Liver (tissue), 9 donors: ENCODE measurements around the gene PIR. TPM values are rescaled to one million over a fixed set of nuclear protein-coding genes. Genes with fewer than 3 reads are reported as not detected.

Experiments used
- DNase-seq: peaks from one replicate; pipeline ENCODE4 v3.0.0-alpha.2; 2017; ENCODE audit warnings: low spot score
- H3K27ac ChIP-seq, 2 donors: one replicate each; pipeline ENCODE4 v1.7.0; 2013; ENCODE audit warnings: inconsistent platforms in 2 of 2, low read length in 2 of 2, control low read depth in 1 of 2, low read depth in 1 of 2, mild to moderate bottlenecking in 1 of 2
- H3K27me3 ChIP-seq, 4 donors: one replicate each; pipeline versions ENCODE4 v1.6.1 to v1.7.0; 2013; ENCODE audit warnings: low read length in 3 of 4, inconsistent platforms in 1 of 4, mild to moderate bottlenecking in 1 of 4, moderate library complexity in 1 of 4; ENCODE audit not compliant: control insufficient read depth in 4 of 4, insufficient read depth in 4 of 4
- H3K36me3 ChIP-seq, 4 donors: one replicate each; pipeline versions ENCODE4 v1.6.1 to v1.7.0; 2013; ENCODE audit warnings: low read length in 3 of 4, mild to moderate bottlenecking in 3 of 4, low read depth in 1 of 4, moderate library complexity in 1 of 4; ENCODE audit not compliant: control insufficient read depth in 4 of 4, insufficient read depth in 3 of 4
- H3K4me1 ChIP-seq, 4 donors: one replicate each; pipeline versions ENCODE4 v1.6.1 to v1.7.0; 2013; ENCODE audit warnings: low read length in 3 of 4, mild to moderate bottlenecking in 3 of 4, moderate library complexity in 1 of 4; ENCODE audit not compliant: control insufficient read depth in 4 of 4, insufficient read depth in 4 of 4
- H3K4me3 ChIP-seq, 3 donors: one replicate each; pipeline versions ENCODE4 v1.6.1 to v1.7.0; 2013; ENCODE audit warnings: low read length in 3 of 3, control low read depth in 1 of 3, low read depth in 1 of 3, mild to moderate bottlenecking in 1 of 3
- H3K9ac ChIP-seq, 2 donors: one replicate each; pipeline ENCODE4 v1.7.0; 2013; ENCODE audit warnings: low read length in 2 of 2, mild to moderate bottlenecking in 2 of 2, moderate library complexity in 2 of 2, control low read depth in 1 of 2, low read depth in 1 of 2
- H3K9me3 ChIP-seq, 4 donors: one replicate each; pipeline versions ENCODE4 v1.6.1 to v1.7.0; 2013; ENCODE audit warnings: low read length in 3 of 4; ENCODE audit not compliant: control insufficient read depth in 4 of 4
- ATF3 ChIP-seq: IDR thresholded peaks from 2 replicates; pipeline ENCODE4 v1.6.1; 2016; ENCODE audit warnings: antibody characterized with exemption
- EGR1 ChIP-seq, 2 donors: IDR thresholded peaks; 2 replicates each; pipeline ENCODE4 v1.6.1; 2016 to 2018; ENCODE audit warnings: antibody characterized with exemption in 2 of 2, low read depth in 2 of 2
- FOXA1 ChIP-seq: IDR thresholded peaks from 2 replicates; pipeline ENCODE4 v1.6.1; 2016; ENCODE audit warnings: antibody characterized with exemption
- FOXA2 ChIP-seq: IDR thresholded peaks from 2 replicates; pipeline ENCODE4 v1.6.1; 2016; ENCODE audit warnings: antibody characterized with exemption
- GABPA ChIP-seq, 2 donors: IDR thresholded peaks in 1 of 2; conservative IDR thresholded peaks in 1 of 2; 2 replicates each; pipeline ENCODE4 v1.6.1; 2016; ENCODE audit warnings: antibody characterized with exemption in 2 of 2, mild to moderate bottlenecking in 1 of 2, moderate library complexity in 1 of 2
- HNF4A ChIP-seq, 2 donors: conservative IDR thresholded peaks; 2 replicates each; pipeline ENCODE4 v1.6.1; 2016; ENCODE audit warnings: antibody characterized with exemption in 2 of 2, mild to moderate bottlenecking in 2 of 2
- HNF4G ChIP-seq: IDR thresholded peaks from 2 replicates; pipeline ENCODE4 v1.6.1; 2016; ENCODE audit warnings: antibody characterized with exemption
- JUND ChIP-seq, 2 donors: IDR thresholded peaks; 2 replicates each; pipeline ENCODE4 v1.6.1; 2016; ENCODE audit warnings: antibody characterized with exemption in 2 of 2
- MAX ChIP-seq: IDR thresholded peaks from 2 replicates; pipeline ENCODE4 v1.6.1; 2016; ENCODE audit warnings: antibody characterized with exemption
- NR2F2 ChIP-seq: IDR thresholded peaks from 2 replicates; pipeline ENCODE4 v1.6.1; 2016; ENCODE audit warnings: antibody characterized with exemption
- RAD21 ChIP-seq, 2 donors: IDR thresholded peaks; 2 replicates each; pipeline ENCODE4 v1.6.1; 2016; ENCODE audit warnings: antibody characterized with exemption in 2 of 2, mild to moderate bottlenecking in 2 of 2
- REST ChIP-seq: IDR thresholded peaks from 2 replicates; pipeline ENCODE4 v1.6.1; 2016; ENCODE audit warnings: antibody characterized with exemption, mild to moderate bottlenecking
- RXRA ChIP-seq, 2 donors: IDR thresholded peaks; 2 replicates each; pipeline ENCODE4 v1.6.1; 2017 to 2018; ENCODE audit warnings: antibody characterized with exemption in 2 of 2, mild to moderate bottlenecking in 1 of 2
- SP1 ChIP-seq: IDR thresholded peaks from 2 replicates; pipeline ENCODE4 v1.6.1; 2018; ENCODE audit warnings: antibody characterized with exemption, mild to moderate bottlenecking
- TAF1 ChIP-seq: conservative IDR thresholded peaks from 2 replicates; pipeline ENCODE4 v1.6.1; 2016; ENCODE audit warnings: antibody characterized with exemption, mild to moderate bottlenecking
- YY1 ChIP-seq: IDR thresholded peaks from 2 replicates; pipeline ENCODE4 v1.6.1; 2016; ENCODE audit warnings: antibody characterized with exemption, mild to moderate bottlenecking
- WGBS: extraction: QIAGEN DNeasy Blood & Tissue Kit; methylation state at CpG from one replicate; pipeline ENCODE4 v1.1.7; 2013; 5-methylcytosine and 5-hydroxymethylcytosine counted together
- polyA plus RNA-seq, 2 donors: library from polyadenylated mRNA; stranded (reverse) in 1 of 2; unstranded in 1 of 2; fragments of 200-250 nt in 1 of 2; fragments of >200 nt in 1 of 2; fragmentation: Nextera tagmentation in 1 of 2; extraction: Ambion mirVana in 1 of 2; gene quantifications; one replicate each; pipeline versions ENCODE4 v1.2.1 to v1.2.3, GENCODE V29; 2013 to 2015
- total RNA-seq, 2 donors: library from RNA; depleted of rRNA; stranded (reverse); fragments of >200 nt; gene quantifications; one replicate each; pipeline ENCODE4 v1.2.3, GENCODE V29; 2014
- TF ChIP-seq, protein P1 (sequence below): IDR thresholded peaks from 2 replicates; pipeline ENCODE4 v1.6.1; 2016; ENCODE audit warnings: antibody characterized with exemption
- donor health status: healthy.
- donor health status: healthy.
- donor health status: healthy.
- donor health status: healthy.
- donor health status: healthy.

The PIR gene
- total and polyA plus RNA-seq, 4 donors: 9.0 to 24.7 (median 17.0) TPM

- TF ChIP-seq ATF3: no peak
- TF ChIP-seq FOXA1: no peak
- no peak for TF ChIP-seq HNF4A (conservative IDR thresholded peaks at IDR 0.05)
- no peak for TF ChIP-seq FOXA2
- no peaks in the 10 kb centered on the region for H3K36me3 ChIP-seq
- 39% methylated on average over 2 of the region's 2 CpGs for WGBS
- H3K4me3 ChIP-seq: no peak overlapping the region
- peaks cover 0 to 2% (median 0%) of the 10 kb centered on the region in 4 donors for H3K4me1 ChIP-seq
- no peaks in the 10 kb centered on the region for H3K27me3 ChIP-seq
- no peak overlapping the region for H3K27ac ChIP-seq
- no peak overlapping the region for H3K9ac ChIP-seq
- no peak for DNase-seq
- H3K9me3 ChIP-seq: peaks cover 0 to 4% (median 0%) of the 10 kb centered on the region in 4 donors
These were observed 91.8 kb downstream of the PIR start for GRCh38 chrX:15401378-15401777.

DNA sequence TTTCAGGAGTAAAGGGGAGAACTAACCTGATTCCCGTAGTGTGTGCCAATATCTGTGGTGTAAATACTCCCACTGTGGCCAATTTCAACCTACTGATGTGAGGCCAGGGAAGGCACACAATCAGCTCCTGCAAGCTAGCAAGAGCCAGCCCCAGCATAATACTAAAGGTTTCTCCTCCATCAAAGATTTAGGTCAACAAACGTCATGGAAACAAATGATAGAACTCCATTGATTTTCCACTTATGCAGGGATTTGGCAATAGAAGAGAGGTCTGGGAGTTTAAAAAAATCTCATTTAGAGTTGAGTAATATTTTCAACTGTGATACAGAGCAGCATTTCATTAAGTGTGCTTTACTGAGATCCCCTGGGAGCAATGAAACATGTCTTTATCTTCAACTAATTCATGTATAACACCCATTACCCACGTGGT lies 93.2 kb downstream of the PIR start:
- no peak for DNase-seq
- Histone ChIP-seq H3K9ac (no peak overlapping the region), H3K27me3 (no peaks in the 10 kb centered on the region), H3K36me3 (peaks cover 0 to 2% (median 0%) of the 10 kb centered on the region in 4 donors), H3K27ac (no peak overlapping the region), H3K4me1 (peaks cover 0 to 2% (median 0%) of the 10 kb centered on the region in 4 donors), H3K4me3 (no peak overlapping the region), H3K9me3 (peaks cover 0 to 4% (median 0%) of the 10 kb centered on the region in 4 donors)
- 34% methylated on average over 3 of the region's 3 CpGs for WGBS
- no peak for TF ChIP-seq HNF4G
- peak; percentile 25 to 28 for TF ChIP-seq RAD21 (IDR thresholded peaks at IDR 0.05)
- peak; percentile 75 to 91 for TF ChIP-seq EGR1 (IDR thresholded peaks at IDR 0.05; ENCODE audit: low read depth in 2 of 2)
- peak; percentile 59 for TF ChIP-seq ATF3
- peak; percentile 63 to 67 for TF ChIP-seq JUND (IDR thresholded peaks at IDR 0.05)
- peak; percentile 41 to 45 for TF ChIP-seq HNF4A (conservative IDR thresholded peaks at IDR 0.05)
- TF ChIP-seq REST: peak; percentile 48
- peak; percentile 81 for TF ChIP-seq SP1
- peak; percentile 37 for TF ChIP-seq YY1
- TF ChIP-seq MAX: no peak
- TF ChIP-seq NR2F2: no peak
- TF ChIP-seq, protein P1, sequence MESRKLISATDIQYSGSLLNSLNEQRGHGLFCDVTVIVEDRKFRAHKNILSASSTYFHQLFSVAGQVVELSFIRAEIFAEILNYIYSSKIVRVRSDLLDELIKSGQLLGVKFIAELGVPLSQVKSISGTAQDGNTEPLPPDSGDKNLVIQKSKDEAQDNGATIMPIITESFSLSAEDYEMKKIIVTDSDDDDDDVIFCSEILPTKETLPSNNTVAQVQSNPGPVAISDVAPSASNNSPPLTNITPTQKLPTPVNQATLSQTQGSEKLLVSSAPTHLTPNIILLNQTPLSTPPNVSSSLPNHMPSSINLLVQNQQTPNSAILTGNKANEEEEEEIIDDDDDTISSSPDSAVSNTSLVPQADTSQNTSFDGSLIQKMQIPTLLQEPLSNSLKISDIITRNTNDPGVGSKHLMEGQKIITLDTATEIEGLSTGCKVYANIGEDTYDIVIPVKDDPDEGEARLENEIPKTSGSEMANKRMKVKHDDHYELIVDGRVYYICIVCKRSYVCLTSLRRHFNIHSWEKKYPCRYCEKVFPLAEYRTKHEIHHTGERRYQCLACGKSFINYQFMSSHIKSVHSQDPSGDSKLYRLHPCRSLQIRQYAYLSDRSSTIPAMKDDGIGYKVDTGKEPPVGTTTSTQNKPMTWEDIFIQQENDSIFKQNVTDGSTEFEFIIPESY: peak; percentile 20
- peak; percentile 20 for TF ChIP-seq TAF1
- peak; percentile 75 for TF ChIP-seq RXRA (IDR thresholded peaks at IDR 0.05)
- no peak for TF ChIP-seq GABPA (IDR thresholded peaks at IDR 0.05 in 1 of 2, conservative IDR thresholded peaks at IDR 0.05 in 1 of 2)
